ENCODE data around the gene HCFC1.

HCFC1 gene

DNA sequence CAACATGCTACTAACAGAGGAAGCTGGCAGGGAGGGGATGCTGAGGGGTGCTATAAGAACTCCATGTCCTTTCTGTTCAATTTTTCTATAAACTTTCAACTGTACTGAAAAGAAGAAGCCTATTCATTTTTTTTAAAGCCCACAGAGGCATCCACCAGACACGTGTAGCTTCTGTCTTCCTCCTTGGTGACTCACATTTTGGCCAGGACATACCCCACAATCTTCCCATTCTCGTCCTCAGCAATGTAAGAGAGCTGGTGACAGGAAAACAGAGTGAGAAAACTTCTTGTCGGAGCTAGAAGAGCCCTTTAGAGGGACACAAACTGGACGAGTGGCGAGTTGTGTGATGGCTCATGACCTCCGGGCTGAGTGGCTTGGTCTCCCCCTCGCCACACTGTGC is 37.9 kb downstream of the HCFC1 start:
- H3K4me3 ChIP-seq (ENCODE audit: low read depth, low read length), result peak overlapping the region; percentile 55

DNA sequence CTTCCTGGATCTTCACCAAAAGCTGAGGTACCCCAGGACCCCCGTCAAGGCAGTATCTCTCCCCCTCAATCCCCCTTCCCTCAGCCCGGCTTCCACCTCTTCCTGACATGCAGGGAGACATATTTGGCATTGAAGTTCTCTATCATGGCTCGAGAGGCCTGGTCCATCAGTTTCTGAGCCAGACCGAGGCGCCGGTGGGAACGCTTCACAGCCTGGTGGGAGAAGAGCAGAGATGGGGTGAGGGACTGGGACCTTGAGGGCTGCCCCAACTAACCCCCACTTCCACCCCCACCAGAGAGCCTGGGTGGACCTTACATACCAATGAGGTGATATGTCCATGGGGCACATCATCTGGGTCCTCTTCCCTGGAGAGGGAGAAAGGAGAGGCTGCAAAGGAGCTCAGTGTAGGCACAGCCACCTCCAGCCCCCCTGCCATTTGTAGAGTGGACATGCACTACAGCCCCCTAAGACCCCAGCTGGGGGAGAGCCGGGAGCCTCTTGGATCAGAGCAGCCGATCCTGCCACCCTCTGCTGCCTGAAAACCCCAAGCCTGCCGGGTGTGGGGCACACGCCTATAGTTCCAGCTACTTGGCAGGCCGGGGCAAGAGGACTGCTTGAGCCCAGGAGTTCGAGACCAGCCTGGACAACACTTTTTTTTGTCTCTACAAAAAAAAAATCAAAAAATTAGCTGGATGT is 39.2 kb downstream of the HCFC1 start:
- H3K79me2 ChIP-seq, result no peaks in the 10 kb centered on the region
- TF ChIP-seq, protein P1, sequence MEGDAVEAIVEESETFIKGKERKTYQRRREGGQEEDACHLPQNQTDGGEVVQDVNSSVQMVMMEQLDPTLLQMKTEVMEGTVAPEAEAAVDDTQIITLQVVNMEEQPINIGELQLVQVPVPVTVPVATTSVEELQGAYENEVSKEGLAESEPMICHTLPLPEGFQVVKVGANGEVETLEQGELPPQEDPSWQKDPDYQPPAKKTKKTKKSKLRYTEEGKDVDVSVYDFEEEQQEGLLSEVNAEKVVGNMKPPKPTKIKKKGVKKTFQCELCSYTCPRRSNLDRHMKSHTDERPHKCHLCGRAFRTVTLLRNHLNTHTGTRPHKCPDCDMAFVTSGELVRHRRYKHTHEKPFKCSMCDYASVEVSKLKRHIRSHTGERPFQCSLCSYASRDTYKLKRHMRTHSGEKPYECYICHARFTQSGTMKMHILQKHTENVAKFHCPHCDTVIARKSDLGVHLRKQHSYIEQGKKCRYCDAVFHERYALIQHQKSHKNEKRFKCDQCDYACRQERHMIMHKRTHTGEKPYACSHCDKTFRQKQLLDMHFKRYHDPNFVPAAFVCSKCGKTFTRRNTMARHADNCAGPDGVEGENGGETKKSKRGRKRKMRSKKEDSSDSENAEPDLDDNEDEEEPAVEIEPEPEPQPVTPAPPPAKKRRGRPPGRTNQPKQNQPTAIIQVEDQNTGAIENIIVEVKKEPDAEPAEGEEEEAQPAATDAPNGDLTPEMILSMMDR (IDR thresholded peaks at IDR 0.05), result no peak

More for the DNA sequence above, 37.9 kb downstream of the HCFC1 start:
- no peaks in the 10 kb centered on the region for H3K4me1 ChIP-seq
- no peak overlapping the region for H3K27ac ChIP-seq
- H3K27me3 ChIP-seq (ENCODE audit: control insufficient read depth, insufficient read depth, low read length), result no peaks in the 10 kb centered on the region
- TF ChIP-seq, protein P1 (IDR thresholded peaks at IDR 0.05), result no peak
- no peaks in the 10 kb centered on the region for H3K9me3 ChIP-seq (ENCODE audit: control insufficient read depth, low read length)
- no peak overlapping the region for H2AFZ ChIP-seq
- no peaks in the 10 kb centered on the region for H3K36me3 ChIP-seq (ENCODE audit: control insufficient read depth, insufficient read depth, low read length)
- H3K4me2 ChIP-seq (ENCODE audit: low read length), result peak overlapping the region; percentile 76
- H3K9ac ChIP-seq, result no peak overlapping the region
- no peaks in the 10 kb centered on the region for H3K79me2 ChIP-seq

DNA sequence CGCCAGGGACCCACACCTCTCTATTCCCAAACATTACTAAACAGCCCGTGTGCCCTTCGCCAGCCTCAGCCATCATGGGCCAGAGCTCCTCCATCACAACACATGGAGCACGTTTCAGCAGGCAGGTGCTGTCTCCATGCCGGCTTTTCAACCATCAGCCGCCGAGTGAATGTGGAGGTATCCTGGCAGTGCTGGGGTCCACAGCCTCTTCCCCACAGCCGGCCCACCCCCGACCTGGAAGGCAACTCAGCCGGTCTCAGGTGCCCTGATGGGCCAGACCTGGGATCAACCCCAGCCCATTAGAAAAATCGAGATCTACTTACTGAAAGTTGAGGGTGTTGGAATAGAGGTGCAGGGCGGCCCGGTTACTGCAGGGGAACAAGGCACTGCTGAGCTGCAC is 39.9 kb downstream of the HCFC1 start:
- no peaks in the 10 kb centered on the region for H3K9me3 ChIP-seq (ENCODE audit: control insufficient read depth, low read length)
- peaks cover 8% of the 10 kb centered on the region for H3K4me1 ChIP-seq
- no peak overlapping the region for H3K9ac ChIP-seq
- no peaks in the 10 kb centered on the region for H3K79me2 ChIP-seq
- no peak overlapping the region for H3K4me3 ChIP-seq (ENCODE audit: low read depth, low read length)
- no peak overlapping the region for H2AFZ ChIP-seq
- TF ChIP-seq, protein P1 (IDR thresholded peaks at IDR 0.05), result no peak
- no peaks in the 10 kb centered on the region for H3K27me3 ChIP-seq (ENCODE audit: control insufficient read depth, insufficient read depth, low read length)
- no peak overlapping the region for H3K27ac ChIP-seq
- H3K4me2 ChIP-seq (ENCODE audit: low read length), result no peak overlapping the region
- no peaks in the 10 kb centered on the region for H3K36me3 ChIP-seq (ENCODE audit: control insufficient read depth, insufficient read depth, low read length)

More for the DNA sequence above, 39.2 kb downstream of the HCFC1 start:
- Histone ChIP-seq H3K9me3 (ENCODE audit: control insufficient read depth, low read length) (no peaks in the 10 kb centered on the region), H3K27me3 (ENCODE audit: control insufficient read depth, insufficient read depth, low read length) (no peaks in the 10 kb centered on the region), H3K4me2 (ENCODE audit: low read length) (no peak overlapping the region), H3K4me3 (ENCODE audit: low read depth, low read length) (no peak overlapping the region), H2AFZ (no peak overlapping the region), H3K36me3 (ENCODE audit: control insufficient read depth, insufficient read depth, low read length) (no peaks in the 10 kb centered on the region), H3K27ac (no peak overlapping the region), H3K4me1 (peaks cover 2% of the 10 kb centered on the region), H3K9ac (no peak overlapping the region)

DNA sequence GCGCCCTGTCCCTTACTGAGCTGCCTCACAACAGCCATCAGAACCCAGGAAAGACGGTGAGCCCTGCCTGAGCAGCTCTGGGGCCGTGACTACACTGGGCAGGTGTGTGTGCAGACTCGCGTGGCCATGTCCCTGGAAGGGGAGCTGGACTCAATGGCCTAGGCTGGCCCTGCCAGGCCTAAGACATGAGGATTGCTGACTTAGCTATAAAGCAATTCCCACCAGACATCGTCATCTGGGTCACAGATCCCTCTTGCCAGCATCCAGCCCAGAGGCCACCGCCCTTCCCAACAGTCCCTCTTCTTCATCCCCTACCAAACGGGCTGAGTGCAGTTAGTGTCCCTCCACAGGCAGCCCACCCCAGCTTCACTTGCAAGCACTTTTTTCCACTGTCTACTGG is 40.5 kb downstream of the HCFC1 start:
- no peak overlapping the region for H3K27ac ChIP-seq
- peaks cover 12% of the 10 kb centered on the region for H3K4me1 ChIP-seq
- H3K79me2 ChIP-seq, result no peaks in the 10 kb centered on the region
- TF ChIP-seq, protein P1 (IDR thresholded peaks at IDR 0.05), result no peak
- no peaks in the 10 kb centered on the region for H3K36me3 ChIP-seq (ENCODE audit: control insufficient read depth, insufficient read depth, low read length)
- no peaks in the 10 kb centered on the region for H3K27me3 ChIP-seq (ENCODE audit: control insufficient read depth, insufficient read depth, low read length)
- no peak overlapping the region for H3K9ac ChIP-seq
- no peak overlapping the region for H3K4me3 ChIP-seq (ENCODE audit: low read depth, low read length)
- no peaks in the 10 kb centered on the region for H3K9me3 ChIP-seq (ENCODE audit: control insufficient read depth, low read length)
- H3K4me2 ChIP-seq (ENCODE audit: low read length), result no peak overlapping the region
- no peak overlapping the region for H2AFZ ChIP-seq
